HG03558 (cell line): ENCODE results near the gene PRKAG3.
"Not testable (repeated sequence)": the region's sequence is repeated elsewhere in the genome, so short reads cannot be mapped to it uniquely, and the experiment has no call there.

Experiments
- ATAC-seq: cut with Tn5 transposase; IDR thresholded peaks from one replicate; pipeline ENCODE4 v1.9.1; 2021; ENCODE audit warnings: moderate number of reproducible peaks; ENCODE audit not compliant: unreplicated experiment; ENCODE audit errors: extremely low read depth

Gene PRKAG3

DNA sequence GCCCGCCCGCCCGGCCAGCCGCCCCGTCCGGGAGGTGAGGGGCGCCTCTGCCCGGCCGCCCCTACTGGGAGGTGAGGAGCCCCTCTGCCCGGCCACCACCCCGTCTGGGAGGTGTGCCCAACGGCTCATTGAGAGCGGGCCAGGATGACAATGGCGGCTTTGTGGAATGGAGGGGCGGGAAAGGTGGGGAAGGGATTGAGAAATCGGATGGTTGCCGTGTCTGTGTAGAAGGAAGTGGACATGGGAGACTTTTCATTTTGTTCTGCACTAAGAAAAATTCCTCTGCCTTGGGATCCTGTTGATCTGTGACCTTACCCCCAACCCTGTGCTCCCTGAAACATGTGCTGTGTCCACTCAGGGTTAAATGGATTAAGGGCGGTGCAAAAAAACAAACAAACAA lies 15.4 kb upstream of the PRKAG3 start:
- not testable (repeated sequence) for ATAC-seq

DNA sequence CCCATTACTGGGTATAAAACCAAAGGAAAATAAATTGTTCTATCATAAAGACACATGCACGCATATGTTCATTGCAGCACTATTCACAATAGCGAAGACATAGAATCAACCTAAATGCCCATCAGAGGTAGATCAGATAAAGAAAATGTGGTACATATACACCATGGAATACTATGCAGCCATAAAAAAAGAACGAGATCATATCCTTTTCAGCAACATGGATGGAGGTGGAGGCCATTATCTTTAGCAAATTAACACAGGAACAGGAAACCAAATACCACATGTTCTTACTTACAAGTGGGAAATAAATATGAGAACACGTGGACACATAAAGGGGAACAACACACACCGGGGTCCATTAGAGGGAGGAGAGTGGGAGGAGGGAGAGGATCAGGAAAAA lies 12.7 kb upstream of the PRKAG3 start:
- ATAC-seq, result not testable (repeated sequence)

DNA sequence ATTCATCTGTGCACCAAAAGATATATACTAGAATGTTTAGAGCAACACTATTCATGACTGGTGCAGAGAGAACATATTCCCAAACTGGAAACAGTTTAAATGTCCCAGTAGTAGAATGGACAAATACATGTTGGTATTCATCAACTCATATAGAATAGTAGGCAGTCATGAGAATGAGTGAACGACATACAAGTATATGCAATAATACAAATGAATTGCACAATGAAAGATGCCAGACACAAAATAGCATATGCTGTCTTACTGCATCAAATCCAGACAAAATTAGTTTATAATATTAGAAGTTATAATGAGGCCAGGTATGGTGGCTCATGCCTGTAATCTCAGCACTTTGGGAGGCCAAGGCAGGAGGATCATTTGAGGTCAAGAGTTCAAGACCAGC lies 8.3 kb upstream of the PRKAG3 start:
- ATAC-seq, result no peak

DNA sequence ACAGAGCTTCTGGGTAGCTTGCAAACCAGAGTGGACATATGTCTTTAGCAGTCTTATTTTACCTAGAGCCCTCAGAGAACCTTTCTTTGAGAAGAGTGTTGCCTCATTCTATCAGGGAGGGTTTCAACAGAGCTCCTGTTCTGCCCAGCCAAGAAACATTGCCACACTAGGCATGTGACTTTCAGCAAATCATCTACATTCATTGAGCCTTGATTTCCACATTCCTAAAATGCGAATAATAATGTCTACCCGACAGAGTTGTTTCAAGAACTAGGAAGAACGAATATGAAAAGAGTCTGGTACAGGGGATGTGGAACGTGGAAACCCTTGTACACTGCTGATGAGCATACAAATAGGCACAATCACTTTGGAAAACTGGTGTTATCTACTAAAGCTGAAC lies 7.8 kb upstream of the PRKAG3 start:
- ATAC-seq, result no peak

DNA sequence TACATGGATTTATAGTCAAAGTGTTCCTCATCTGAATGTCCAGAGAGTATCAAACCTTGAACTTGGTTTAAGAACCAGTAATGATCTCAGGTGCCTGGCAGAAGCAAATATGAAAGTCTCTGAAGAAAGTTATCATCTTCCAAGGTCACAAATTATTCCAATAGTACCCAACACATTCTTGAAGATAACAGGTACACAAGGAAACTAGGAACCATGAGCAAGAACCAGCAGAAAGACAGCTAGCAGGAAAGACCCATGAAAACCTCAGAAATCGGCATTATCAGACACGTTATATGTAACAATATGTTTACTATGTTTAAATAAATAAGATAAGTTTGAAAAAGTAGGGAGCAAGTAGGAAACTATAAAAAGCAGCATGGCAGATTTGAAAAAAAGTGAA lies 5.9 kb upstream of the PRKAG3 start:
- no peak for ATAC-seq

GRCh38 chr2:218834685-218835084 lies 3.1 kb upstream of the PRKAG3 start:
- no peak for ATAC-seq

DNA sequence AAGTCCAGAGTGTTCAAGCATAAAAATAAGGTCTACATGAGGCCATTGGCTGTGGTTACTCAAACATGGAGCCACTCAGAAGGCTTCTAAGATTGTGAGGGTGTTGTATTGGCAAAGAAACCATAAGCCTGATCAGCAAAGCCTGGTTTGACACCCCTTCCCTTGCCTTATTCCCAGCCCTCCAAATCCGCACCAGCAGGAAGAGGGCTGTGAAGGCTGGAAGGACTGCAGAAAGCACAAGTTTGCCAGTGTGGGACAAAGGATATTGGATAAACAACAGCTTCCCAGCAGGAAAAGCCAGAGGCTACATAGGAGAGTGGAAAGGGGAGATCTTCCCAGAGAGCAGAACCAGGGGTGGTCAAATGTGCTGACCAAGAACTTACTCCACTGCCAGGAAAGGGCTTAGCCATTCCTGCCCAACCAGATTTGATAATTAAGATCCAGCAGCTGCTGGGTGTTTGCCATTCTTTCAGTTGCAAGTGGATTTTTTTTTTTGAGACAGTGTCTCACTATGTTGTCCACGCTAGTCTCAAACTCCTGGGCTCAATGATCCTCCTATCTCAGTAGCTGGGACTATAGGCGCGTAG lies 1.5 kb upstream of the PRKAG3 start:
- ATAC-seq, result no peak

GRCh38 chr2:218832520-218832919 lies 917 bp upstream of the PRKAG3 start:
- no peak for ATAC-seq

DNA sequence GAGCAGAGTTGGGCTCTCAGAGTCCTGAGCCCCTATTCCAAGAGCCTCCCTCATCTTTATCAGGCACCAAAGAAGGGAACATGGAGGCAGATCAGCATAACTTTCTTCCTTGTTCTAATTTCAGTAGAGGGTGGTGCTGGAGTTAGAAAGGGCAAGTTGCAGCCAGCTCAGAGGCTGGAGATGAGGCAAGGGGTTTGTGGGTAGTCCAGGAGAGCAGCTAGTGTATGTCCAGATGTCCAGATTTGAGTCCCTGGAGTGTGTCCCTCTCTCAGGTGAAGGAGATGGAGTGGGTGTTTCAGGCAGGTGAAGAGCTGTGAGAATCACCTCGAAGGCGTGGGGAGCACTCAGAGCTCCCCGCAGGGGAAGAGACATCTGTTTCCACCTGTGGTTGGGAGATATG lies 478 bp upstream of the PRKAG3 start:
- ATAC-seq, result no peak

DNA sequence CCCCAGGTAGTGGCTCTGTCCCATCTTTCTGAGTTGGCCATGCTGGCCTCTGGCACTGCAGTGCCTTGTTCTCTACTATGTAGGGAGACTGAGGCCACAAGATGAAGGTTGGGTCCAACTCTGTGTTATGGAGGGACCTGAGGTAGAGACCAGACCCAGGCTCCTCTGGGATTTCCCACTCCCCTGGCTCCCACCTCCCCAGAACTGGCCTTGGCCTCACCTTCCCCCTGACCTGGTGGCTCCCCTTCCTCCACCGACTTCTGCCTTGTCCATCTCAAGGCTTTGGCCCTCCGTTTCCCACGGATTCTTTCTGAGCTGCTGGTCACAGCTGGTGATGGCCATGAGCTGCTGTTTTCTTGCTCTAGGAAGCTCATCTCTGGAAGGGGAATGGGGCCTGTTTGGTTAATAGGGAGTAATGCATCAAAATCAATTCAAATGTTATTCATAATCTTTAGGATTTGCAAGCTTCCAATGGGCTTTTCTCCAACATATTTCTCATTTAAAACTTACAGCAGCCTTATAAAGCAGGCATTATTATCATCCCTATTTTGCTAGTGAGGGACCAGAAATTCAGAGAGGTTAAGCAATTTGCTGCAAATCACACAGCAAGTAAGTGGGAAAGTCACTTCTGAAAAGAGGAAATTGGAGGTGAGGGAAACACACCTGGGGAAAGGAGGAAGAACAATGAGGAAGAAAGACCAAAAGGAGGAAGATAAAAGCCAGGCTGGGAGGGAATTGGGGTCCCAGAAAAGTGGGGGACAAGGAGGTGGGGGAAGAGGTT lies 887 bp downstream of the PRKAG3 start:
- no peak for ATAC-seq

DNA sequence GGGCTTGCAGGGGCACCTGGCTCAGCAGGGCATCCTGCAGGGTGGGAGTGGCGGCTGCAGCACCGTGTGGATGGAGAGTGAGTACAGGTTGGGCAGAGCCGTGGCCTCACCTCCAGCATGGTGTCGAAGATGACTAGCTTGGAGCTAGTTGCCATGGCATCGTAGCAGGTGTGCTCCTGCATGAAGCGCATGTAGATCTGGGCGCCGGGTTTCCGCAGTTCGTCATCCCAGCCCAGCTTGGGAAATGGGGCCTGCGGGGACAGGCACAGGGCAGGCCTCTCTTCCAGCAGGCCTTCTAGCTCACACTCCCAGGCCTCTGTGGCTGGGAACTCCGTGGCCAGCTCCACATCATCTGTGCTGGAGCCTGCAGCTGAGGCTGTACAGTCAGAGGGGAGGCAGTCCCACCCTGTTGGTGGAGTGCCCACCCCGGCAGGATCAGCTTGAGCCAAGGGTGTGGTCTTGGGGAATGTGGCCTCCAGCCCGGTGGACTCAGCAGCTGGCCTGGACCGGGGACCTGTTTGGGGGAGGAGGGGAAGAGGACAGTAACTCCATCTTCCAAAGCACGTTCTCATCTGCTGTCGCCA lies 1.6 kb downstream of the PRKAG3 start:
- no peak for ATAC-seq

DNA sequence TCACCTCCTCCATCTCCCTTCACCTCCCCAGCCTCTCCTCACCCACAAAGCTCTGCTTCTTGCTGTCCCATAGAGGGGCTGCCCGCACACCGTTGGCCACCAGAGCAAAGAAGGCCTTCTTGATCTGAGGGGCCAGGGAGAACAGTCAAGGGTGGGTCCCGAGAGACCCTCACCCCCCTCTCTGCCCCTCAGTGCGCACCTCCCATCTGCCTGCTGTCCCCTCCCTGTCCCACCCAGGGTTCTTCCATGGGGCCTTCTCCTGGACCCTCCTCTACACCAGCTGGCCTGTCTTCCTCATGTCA lies 3.2 kb downstream of the PRKAG3 start:
- no peak for ATAC-seq

DNA sequence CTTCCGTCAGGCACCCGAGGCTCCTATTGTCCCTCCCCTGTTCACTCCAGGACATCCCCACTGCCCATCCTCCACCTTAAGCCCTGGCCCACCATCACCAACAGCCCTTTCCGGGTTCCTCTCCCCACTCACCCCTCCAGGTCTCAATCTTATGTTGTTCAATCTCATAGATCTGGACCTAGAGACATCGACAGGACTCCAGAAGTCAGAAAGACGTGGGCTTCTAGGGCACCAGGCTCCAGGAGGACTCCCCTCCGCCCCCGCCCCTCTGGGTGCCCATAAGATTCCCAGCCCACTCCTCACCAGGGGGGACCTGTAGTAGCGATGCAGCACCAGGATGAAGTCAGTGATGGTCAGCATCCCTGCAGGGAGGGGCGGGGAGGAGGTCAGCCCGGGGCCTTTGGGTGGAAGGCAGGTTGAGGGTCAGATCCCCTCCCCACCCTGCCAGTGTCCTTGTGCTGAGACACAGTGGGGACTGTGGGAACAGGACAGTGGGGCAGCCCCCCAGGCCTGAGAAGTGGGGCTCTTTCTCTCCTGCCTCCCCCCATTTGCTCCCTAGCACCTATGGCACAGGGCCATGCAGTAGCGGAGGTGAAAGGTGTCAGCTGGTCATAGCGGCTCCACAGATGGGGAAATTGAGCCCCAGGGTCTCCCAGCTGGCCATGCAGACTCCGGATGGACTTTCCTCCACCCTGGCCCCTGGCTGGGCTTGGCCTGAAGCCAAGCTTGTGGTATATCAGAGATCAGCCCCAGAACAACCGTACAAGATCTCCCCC lies 3.7 kb downstream of the PRKAG3 start:
- no peak for ATAC-seq

- no peak for ATAC-seq
Observed at GRCh38 chr2:218826791-218827190, 4.8 kb downstream of the PRKAG3 start.

DNA sequence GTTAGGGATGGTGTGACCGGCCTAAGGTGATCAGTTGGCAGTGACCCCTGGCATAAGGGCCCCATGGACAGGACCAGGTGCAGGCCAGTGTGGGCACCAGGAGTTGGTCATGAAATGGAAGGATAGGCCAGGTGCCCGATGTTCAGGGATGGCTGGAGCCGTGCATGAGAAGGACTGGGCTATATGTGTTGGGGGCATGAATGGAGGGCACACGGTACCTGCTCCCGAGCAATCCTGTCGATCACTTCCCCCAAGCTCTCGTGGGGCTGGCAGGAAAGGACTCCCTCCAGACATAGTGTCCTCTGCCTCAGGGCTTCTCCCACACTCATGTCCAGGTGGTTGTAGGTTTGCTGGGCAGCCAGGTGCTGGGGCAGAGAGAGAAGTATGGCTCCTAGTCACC lies 7.6 kb downstream of the PRKAG3 start:
- ATAC-seq, result no peak

GRCh38 chr2:218823196-218823855 lies 8.3 kb downstream of the PRKAG3 start:
- ATAC-seq, result no peak

DNA sequence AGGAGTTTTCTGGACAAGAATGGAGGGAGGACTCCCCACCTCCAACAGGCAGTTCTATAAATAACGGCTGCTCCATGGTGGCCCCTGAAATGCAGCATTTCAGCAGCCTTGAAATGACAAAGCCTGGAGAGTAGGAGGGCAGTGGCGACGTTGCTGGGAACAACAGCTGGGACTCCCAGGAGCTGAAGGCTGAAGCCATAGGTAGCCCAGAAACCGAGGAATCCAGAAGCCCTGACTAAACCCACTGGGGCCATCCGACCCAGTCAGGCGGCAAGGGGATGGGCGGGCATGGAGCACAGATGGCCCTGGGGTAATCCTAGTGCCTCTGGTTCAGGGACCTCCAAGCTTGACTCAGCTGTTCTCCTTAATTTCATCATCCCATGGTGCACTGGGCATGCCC lies 9.0 kb downstream of the PRKAG3 start:
- no peak for ATAC-seq

DNA sequence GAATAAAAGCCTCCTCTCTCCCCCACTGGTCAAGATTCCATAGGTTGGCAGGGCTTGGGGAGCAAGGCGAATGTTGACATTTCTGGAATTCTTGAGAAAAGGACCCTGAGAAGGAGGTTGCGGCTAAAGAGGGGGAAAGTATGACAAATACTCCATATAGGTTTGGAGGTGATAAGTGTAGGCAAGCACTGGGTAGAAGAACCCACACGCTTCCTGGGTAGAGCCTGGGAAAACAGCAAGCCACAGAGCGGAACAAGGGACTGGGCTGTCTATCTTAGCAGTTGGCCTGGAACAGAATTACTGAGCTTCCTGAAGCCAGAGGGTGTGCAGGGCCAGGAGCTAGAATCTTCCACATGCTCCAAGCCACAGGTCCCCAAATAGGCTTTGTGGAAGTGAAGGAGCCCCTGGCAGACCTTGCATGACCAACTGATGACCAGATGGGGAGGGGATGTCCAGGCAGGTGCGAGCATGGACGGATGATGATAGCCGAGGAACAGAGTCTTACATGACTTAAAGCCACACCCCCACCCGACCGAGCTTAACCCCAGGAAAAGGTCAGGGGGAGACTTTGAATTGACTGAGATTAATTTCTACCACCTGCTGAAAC lies 9.9 kb downstream of the PRKAG3 start:
- no peak for ATAC-seq

DNA sequence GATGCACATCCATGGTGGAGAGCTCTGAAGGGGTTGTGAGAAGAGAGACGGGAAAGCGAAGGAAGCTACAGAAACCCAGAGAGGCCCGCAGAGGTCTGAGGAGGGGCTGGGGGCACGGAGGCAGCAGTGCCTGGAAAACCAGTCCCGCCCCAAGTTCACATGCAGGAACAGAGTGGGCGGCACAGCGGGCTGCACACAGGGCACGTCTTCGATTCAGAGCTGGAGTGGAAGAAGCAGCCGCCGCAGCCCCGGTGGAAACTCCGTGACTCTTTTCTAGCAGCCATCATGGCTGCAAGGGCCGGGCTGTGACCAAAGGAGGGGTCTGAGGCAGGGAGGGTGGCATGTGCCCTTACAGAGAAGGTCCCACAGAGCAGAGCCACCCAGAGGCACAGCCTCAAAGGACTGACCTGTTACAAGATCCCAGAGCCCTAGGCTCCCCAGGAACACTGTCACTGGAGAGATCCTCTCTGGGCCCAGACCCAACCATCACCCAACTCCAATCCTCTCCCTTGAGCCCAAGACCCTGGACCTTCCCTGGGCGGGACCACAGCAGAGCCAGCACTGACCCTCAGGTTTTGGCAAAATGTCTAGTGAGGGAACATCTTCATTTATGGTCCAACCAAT lies 10.7 kb downstream of the PRKAG3 start:
- no peak for ATAC-seq

GRCh38 chr2:218819093-218819492 lies 12.5 kb downstream of the PRKAG3 start:
- ATAC-seq, result no peak
